PC-9 (cell line): ENCODE results near the gene CXCL10.

Experiments
- EZH2 ChIP-seq: fragments of 200-600 bp; sonication (generic); IDR thresholded peaks from 2 replicates; pipeline ENCODE4 v1.8.0; 2017; ENCODE audit warnings: antibody characterized with exemption, low read depth
- TF ChIP-seq, protein P1 (sequence below): fragments of 200-600 bp; sonication (generic); conservative IDR thresholded peaks from 2 replicates; pipeline ENCODE4 v1.6.1; 2017; ENCODE audit warnings: mixed run types, antibody characterized with exemption, mild to moderate bottlenecking, moderate library complexity

DNA sequence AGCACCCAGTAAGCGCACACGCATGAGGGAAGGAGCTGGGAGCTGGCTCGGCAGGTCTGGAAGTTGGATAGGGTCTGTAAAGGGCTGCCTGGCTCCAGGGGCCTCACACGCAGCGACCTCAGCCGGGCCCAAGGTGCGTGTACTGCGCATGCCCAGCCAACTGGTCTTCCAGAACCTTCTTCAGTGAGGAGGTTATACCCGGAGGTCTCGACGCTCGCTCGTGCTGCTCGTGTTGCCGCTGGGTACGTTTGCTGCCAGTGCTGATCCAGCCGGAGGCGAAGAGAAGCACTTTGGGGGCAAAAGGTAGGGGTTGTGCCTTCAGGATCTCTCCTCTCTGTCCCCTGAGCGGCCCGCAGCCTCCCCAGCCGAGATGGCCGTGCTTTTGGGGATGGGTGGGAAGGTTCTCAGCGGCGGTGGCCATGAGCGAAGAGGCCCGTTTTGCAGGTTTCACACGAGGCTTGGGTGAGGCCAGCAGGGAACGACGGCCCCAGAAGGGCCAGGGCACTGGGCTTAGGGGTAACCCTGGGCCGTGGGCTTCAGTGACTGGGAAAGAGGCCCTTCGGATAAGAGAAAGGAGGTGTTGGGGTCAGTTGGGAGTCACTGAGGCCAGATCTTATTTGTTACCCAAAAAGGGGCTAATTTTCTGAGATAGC, 12.2 kb downstream of the CXCL10 start:
- TF ChIP-seq, protein P1, sequence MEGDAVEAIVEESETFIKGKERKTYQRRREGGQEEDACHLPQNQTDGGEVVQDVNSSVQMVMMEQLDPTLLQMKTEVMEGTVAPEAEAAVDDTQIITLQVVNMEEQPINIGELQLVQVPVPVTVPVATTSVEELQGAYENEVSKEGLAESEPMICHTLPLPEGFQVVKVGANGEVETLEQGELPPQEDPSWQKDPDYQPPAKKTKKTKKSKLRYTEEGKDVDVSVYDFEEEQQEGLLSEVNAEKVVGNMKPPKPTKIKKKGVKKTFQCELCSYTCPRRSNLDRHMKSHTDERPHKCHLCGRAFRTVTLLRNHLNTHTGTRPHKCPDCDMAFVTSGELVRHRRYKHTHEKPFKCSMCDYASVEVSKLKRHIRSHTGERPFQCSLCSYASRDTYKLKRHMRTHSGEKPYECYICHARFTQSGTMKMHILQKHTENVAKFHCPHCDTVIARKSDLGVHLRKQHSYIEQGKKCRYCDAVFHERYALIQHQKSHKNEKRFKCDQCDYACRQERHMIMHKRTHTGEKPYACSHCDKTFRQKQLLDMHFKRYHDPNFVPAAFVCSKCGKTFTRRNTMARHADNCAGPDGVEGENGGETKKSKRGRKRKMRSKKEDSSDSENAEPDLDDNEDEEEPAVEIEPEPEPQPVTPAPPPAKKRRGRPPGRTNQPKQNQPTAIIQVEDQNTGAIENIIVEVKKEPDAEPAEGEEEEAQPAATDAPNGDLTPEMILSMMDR: no peak
- no peak for TF ChIP-seq EZH2
